NK-92 (cell line): ENCODE data around the gene RRP15.
"Not testable (repeated sequence)": the region's sequence is repeated elsewhere in the genome, so short reads cannot be mapped to it uniquely, and the experiment has no call there.

Experiments used
- DNase-seq: peaks from one replicate; lab custom pipeline; 2025; ENCODE audit not compliant: unreplicated experiment; lab: John Stamatoyannopoulos, UW

Gene RRP15

GRCh38 chr1:218296162-218296561 is 11.1 kb downstream of the RRP15 start:
- no peak for DNase-seq

GRCh38 chr1:218297461-218297860 is 12.4 kb downstream of the RRP15 start:
- DNase-seq = no peak

GRCh38 chr1:218297867-218298266 is 12.8 kb downstream of the RRP15 start:
- DNase-seq = no peak

- DNase-seq = no peak
Observed at GRCh38 chr1:218298398-218298797, 13.3 kb downstream of the RRP15 start.

- no peak for DNase-seq
Observed at GRCh38 chr1:218299416-218299815, 14.3 kb downstream of the RRP15 start.

- no peak for DNase-seq
Observed at GRCh38 chr1:218301217-218301616, 16.1 kb downstream of the RRP15 start.

GRCh38 chr1:218302155-218302554 is 17.1 kb downstream of the RRP15 start:
- DNase-seq = no peak

GRCh38 chr1:218303176-218303879 is 18.2 kb downstream of the RRP15 start:
- DNase-seq = no peak

GRCh38 chr1:218304281-218305039 is 19.4 kb downstream of the RRP15 start:
- no peak for DNase-seq

GRCh38 chr1:218305472-218306064 is 20.5 kb downstream of the RRP15 start:
- DNase-seq = no peak

- DNase-seq = no peak
Observed at GRCh38 chr1:218312509-218312908, 27.4 kb downstream of the RRP15 start.

GRCh38 chr1:218314316-218314715 is 29.2 kb downstream of the RRP15 start:
- no peak for DNase-seq

GRCh38 chr1:218315638-218316037 is 30.5 kb downstream of the RRP15 start:
- no peak for DNase-seq

GRCh38 chr1:218317061-218317460 is 32.0 kb downstream of the RRP15 start:
- no peak for DNase-seq

- not testable (repeated sequence) for DNase-seq
Observed at GRCh38 chr1:218320182-218320581, 35.1 kb downstream of the RRP15 start.

- DNase-seq = no peak
Observed at GRCh38 chr1:218322762-218323161, 37.7 kb downstream of the RRP15 start.

GRCh38 chr1:218323568-218324225 is 38.6 kb downstream of the RRP15 start:
- DNase-seq = no peak

- no peak for DNase-seq
Observed at GRCh38 chr1:218324226-218324580, 39.1 kb downstream of the RRP15 start.

GRCh38 chr1:218328769-218329168 is 43.7 kb downstream of the RRP15 start:
- no peak for DNase-seq

- DNase-seq = no peak
Observed at GRCh38 chr1:218330043-218330623, 45.0 kb downstream of the RRP15 start.

GRCh38 chr1:218332416-218332815 is 47.3 kb downstream of the RRP15 start:
- no peak for DNase-seq
